Spinal cord (tissue), 10 donors: Measurements from ENCODE around the gene TRMT44. TPM values are rescaled to one million over a fixed set of nuclear protein-coding genes. Genes with fewer than 3 reads are reported as not detected.
A peak's percentile ranks its signal among the peaks of the same experiment; 100 is the strongest.

Source experiments
- DNase-seq, 6 donors: peaks; one replicate each; pipeline versions ENCODE4 v3.0.0 to v3.0.0-alpha.2; 2013 to 2015; ENCODE audit warnings: low spot score in 6 of 6, low read depth in 4 of 6
- H3K27ac ChIP-seq: one replicate; pipeline ENCODE4 v1.5.1; 2013; ENCODE audit warnings: low read depth, low read length, control low read depth
- H3K27me3 ChIP-seq: one replicate; pipeline ENCODE4 v1.6.1; 2013; ENCODE audit warnings: low read length; ENCODE audit not compliant: control insufficient read depth, insufficient read depth
- H3K36me3 ChIP-seq: one replicate; pipeline ENCODE4 v1.6.1; 2013; ENCODE audit warnings: low read length; ENCODE audit not compliant: control insufficient read depth, insufficient read depth
- H3K4me1 ChIP-seq: one replicate; pipeline ENCODE4 v1.6.1; 2013; ENCODE audit warnings: low read length; ENCODE audit not compliant: control insufficient read depth, insufficient read depth
- H3K4me3 ChIP-seq: one replicate; pipeline ENCODE4 v1.5.1; 2013; ENCODE audit warnings: low read depth, low read length, control low read depth
- H3K9me3 ChIP-seq: one replicate; pipeline ENCODE4 v1.6.1; 2013; ENCODE audit warnings: low read length; ENCODE audit not compliant: control insufficient read depth, insufficient read depth
- WGBS: methylation state at CpG from one replicate; pipeline ENCODE4 v1.1.5; 2013; ENCODE audit warnings: missing lambda C conversion rate; ENCODE audit not compliant: insufficient coverage; 5-methylcytosine and 5-hydroxymethylcytosine counted together
- polyA plus RNA-seq, 2 donors: library from polyadenylated mRNA; unstranded; fragments of 120-200 nt; gene quantifications; one replicate each; pipeline ENCODE4 v1.2.1, GENCODE V29; 2013; ENCODE audit not compliant: insufficient read length in 2 of 2
- small RNA-seq: library from RNA; depleted of rRNA; stranded (forward); fragments of <200 nt; gene quantifications from one replicate; pipeline ENCODE3, GENCODE V24; 2014; ENCODE audit warnings: low replicate concordance
- total RNA-seq, 2 donors: library from RNA; depleted of rRNA in 1 of 2; stranded (reverse); fragments of 120-200 nt in 1 of 2; fragments of >200 nt in 1 of 2; gene quantifications; one replicate each; pipeline versions ENCODE4 v1.2.3 to v1.2.4, GENCODE V29; 2013 to 2014
- donor health status: healthy.

TRMT44 gene
- total and polyA plus RNA-seq, 4 donors, result 13.9 to 23.1 (median 15.5) TPM

- Histone ChIP-seq H3K27ac (no peak overlapping the region), H3K4me3 (no peak overlapping the region), H3K9me3 (no peaks in the 10 kb centered on the region), H3K36me3 (no peaks in the 10 kb centered on the region), H3K4me1 (no peaks in the 10 kb centered on the region), H3K27me3 (no peaks in the 10 kb centered on the region)
- WGBS, result 68% methylated on average over 3 of the region's 3 CpGs
- DNase-seq, result no peak
These were observed 83.2 kb downstream of the TRMT44 start for GRCh38 chr4:8523766-8524165.

GRCh38 chr4:8524595-8525382 lies 84.2 kb downstream of the TRMT44 start:
- Histone ChIP-seq H3K4me1 (no peaks in the 10 kb centered on the region), H3K9me3 (peaks cover 1% of the 10 kb centered on the region), H3K27ac (no peak overlapping the region), H3K36me3 (no peaks in the 10 kb centered on the region), H3K4me3 (no peak overlapping the region), H3K27me3 (no peaks in the 10 kb centered on the region)
- no peak for DNase-seq
- 88% methylated on average over 8 of the region's 12 CpGs for WGBS

GRCh38 chr4:8525383-8526120 lies 85.0 kb downstream of the TRMT44 start:
- WGBS, result 72% methylated on average over 13 of the region's 16 CpGs
- H3K4me1 ChIP-seq, result no peaks in the 10 kb centered on the region
- DNase-seq, result peak in 1 of 6 donors; percentile 15
- H3K9me3 ChIP-seq, result peaks cover 1% of the 10 kb centered on the region
- no peaks in the 10 kb centered on the region for H3K36me3 ChIP-seq
- no peaks in the 10 kb centered on the region for H3K27me3 ChIP-seq
- H3K27ac ChIP-seq, result no peak overlapping the region
- H3K4me3 ChIP-seq, result no peak overlapping the region

Small RNAs within 50 kb of the gene (small RNA-seq; reads per million reads assigned to genes)
- 0.06 reads per million for gene RNA5SP152

Other genes with a start within 250 kb of the TRMT44 start
- 1 to 10 TPM; 8.1 to 8.6 TPM for gene SH3TC1, start 241.5 kb upstream of the TRMT44 start, total RNA-seq
- 1 to 10 TPM; 5.5 to 8.5 TPM for gene SH3TC1, start 241.5 kb upstream of the TRMT44 start, polyA plus RNA-seq
- gene HTRA3, start 171.0 kb upstream of the TRMT44 start, total RNA-seq, result 10 to 100 TPM in 1 of 2 donors, 1 to 10 TPM in 1; 8.7 to 23.4 TPM
- gene HTRA3, start 171.0 kb upstream of the TRMT44 start, polyA plus RNA-seq, result 10 to 100 TPM in 1 of 2 donors, 1 to 10 TPM in 1; 9.0 to 12.2 TPM
- gene ACOX3, start 54 bp upstream of the TRMT44 start, total RNA-seq, result 10 to 100 TPM; 25.1 to 28.7 TPM
- gene ACOX3, start 54 bp upstream of the TRMT44 start, polyA plus RNA-seq, result 10 to 100 TPM; 21.2 to 22.1 TPM
- gene GPR78, start 139.6 kb downstream of the TRMT44 start, total RNA-seq, result 1 to 10 TPM in 1 of 2 donors, under 1 TPM in 1; 0.89 to 3.0 TPM
- 1 to 10 TPM in 1 of 2 donors, not detected in 1; 1.1 TPM for gene GPR78, start 139.6 kb downstream of the TRMT44 start, polyA plus RNA-seq
- 10 to 100 TPM; 34.4 to 82.0 TPM for gene CPZ, start 152.0 kb downstream of the TRMT44 start, total RNA-seq
- gene CPZ, start 152.0 kb downstream of the TRMT44 start, polyA plus RNA-seq, result 10 to 100 TPM; 11.9 to 30.4 TPM